Heart left ventricle (tissue), 16 donors: ENCODE data around the gene RELA. TPM values are rescaled to one million over a fixed set of nuclear protein-coding genes. Genes with fewer than 3 reads are reported as not detected.

Source experiments
- ATAC-seq, 4 donors: fragments of 200-7000 bp; cut with Tn5 transposase; one replicate each; pipeline ENCODE4 v1.9.1; 2020 to 2022; ENCODE audit warnings: moderate library complexity in 4 of 4, mild to moderate bottlenecking in 3 of 4, moderate number of reproducible peaks in 1 of 4
- DNase-seq, 5 donors: peaks; one replicate each; pipeline ENCODE4 v3.0.0-alpha.2; 2020
- H3K27ac ChIP-seq, 12 donors: fragments of 200-600 bp; sonication (generic) in 4 of 12; one replicate each; pipeline versions ENCODE4 v1.5.0 to v1.8.0; 2016 to 2022; ENCODE audit warnings: mild to moderate bottlenecking in 2 of 12
- H3K27me3 ChIP-seq, 9 donors: fragments of 200-600 bp; sonication (generic) in 2 of 9; one replicate each; pipeline versions ENCODE4 v1.5.1 to v1.8.0; 2016 to 2022; ENCODE audit warnings: mild to moderate bottlenecking in 3 of 9
- H3K36me3 ChIP-seq, 9 donors: fragments of 200-600 bp; sonication (generic) in 2 of 9; one replicate each; pipeline versions ENCODE4 v1.5.0 to v1.8.0; 2018 to 2022; ENCODE audit warnings: mild to moderate bottlenecking in 2 of 9
- H3K4me1 ChIP-seq, 12 donors: fragments of 200-600 bp; sonication (generic) in 4 of 12; one replicate each; pipeline versions ENCODE4 v1.5.0 to v1.8.0; 2016 to 2022; ENCODE audit warnings: mild to moderate bottlenecking in 3 of 12
- H3K4me3 ChIP-seq, 12 donors: fragments of 200-600 bp; sonication (generic) in 4 of 12; one replicate each; pipeline versions ENCODE4 v1.5.0 to v1.8.0; 2017 to 2022; ENCODE audit warnings: mild to moderate bottlenecking in 9 of 12, moderate library complexity in 4 of 12
- H3K9me3 ChIP-seq, 12 donors: fragments of 200-600 bp; sonication (generic) in 4 of 12; one replicate each; pipeline versions ENCODE4 v1.5.0 to v1.8.0; 2016 to 2022; ENCODE audit warnings: mild to moderate bottlenecking in 1 of 12
- CTCF ChIP-seq, 12 donors: fragments of 200-600 bp; sonication (generic) in 4 of 12; IDR thresholded peaks; one replicate each; pipeline versions ENCODE4 v1.5.0 to v1.8.0; 2018 to 2022; ENCODE audit warnings: antibody characterized with exemption in 12 of 12, mild to moderate bottlenecking in 5 of 12
- POLR2A ChIP-seq, 2 donors: fragments of 450-650 bp; IDR thresholded peaks; one replicate each; pipeline ENCODE4 v1.6.1; 2017; ENCODE audit warnings: antibody characterized with exemption in 2 of 2, mild to moderate bottlenecking in 2 of 2, moderate library complexity in 2 of 2
- WGBS, 4 donors: extraction: QIAGEN DNeasy Blood & Tissue Kit in 2 of 4; methylation state at CpG; one replicate each; pipeline versions ENCODE4 v1.1.5 to v1.1.7; 2013 to 2018; 5-methylcytosine and 5-hydroxymethylcytosine counted together
- intact Hi-C, 10 donors: fragments of 100-400 bp; cut with DNase I; formaldehyde crosslinking; loops; one replicate each; pipeline versions ENCODE4 v1.11.1 to v1.14.2; 2022
- polyA plus RNA-seq, 2 donors: library from polyadenylated mRNA; stranded (reverse); fragments of 200-250 nt; gene quantifications; one replicate each; pipeline ENCODE4 v1.2.3, GENCODE V29; 2013
- total RNA-seq, 9 donors: library from RNA; depleted of rRNA in 2 of 9; stranded (reverse); fragments of >200 nt in 2 of 9; fragmentation: NEBNext Ultra II Directional in 3 of 9; extraction: Animal tissue kit (Norgen Biotek cat#: 25700) in 3 of 9; gene quantifications; one replicate each; pipeline versions ENCODE4 v1.1.0 to v1.2.4, GENCODE V29; 2016 to 2023
- donor health status: ischemic (EF 13 %, LVEDD 7.1; RV severe dilation, severe dysfunction).
- donor health status: healthy with polysubstance abuse.
- donor health status: DM: no; HTN: yes; CAD: no.
- donor health status: DM: no; HTN: no; CAD: no.
- donor health status: ischemic (EF 25% LVEDD 6.9; RV normal size, moderate dysfunction).
- donor health status: ischemic (EF 25% LVEDD 5.7; RV mildly dilated, moderate dysfunction).
- donor health status: healthy.
- donor health status: DM: yes; HTN: yes; CAD: no.
- donor health status: ischemic (EF 35%, LVEDD 5.7; RV mildly dilated, moderate dysfunction).
- donor health status: nonischemic (EF 11% LVEDD 7.7; RV severe dilation, severe dysfunction).
- donor health status: DM: yes; HTN: yes; CAD: no.
- donor health status: PGD.
- donor health status: ischemic (EF 29% LVEDD 5.4; RV normal size, mild dysfunction).
- donor health status: nonischemic (EF 23%, LVEDD 6.1; RV moderate dilation, normal function).

The RELA gene
- total and polyA plus RNA-seq, 11 donors, result 22.2 to 86.4 (median 42.3) TPM

GRCh38 chr11:65654375-65655349 lies 8.1 kb downstream of the RELA start:
- ATAC-seq (no peak), DNase-seq (peak in 2 of 5 donors; percentile 10 to 13)
- Histone ChIP-seq H3K4me1 (peaks cover 8 to 57% (median 40%) of the 10 kb centered on the region in 12 donors), H3K36me3 (peaks cover 0 to 81% (median 75%) of the 10 kb centered on the region in 9 donors), H3K9me3 (no peaks in the 10 kb centered on the region), H3K27me3 (no peaks in the 10 kb centered on the region), H3K4me3 (no peak overlapping the region), H3K27ac (peak overlapping the region in 11 of 12 donors; percentile 92 to 99 (median 96))
- WGBS, 4 donors, result 81 to 88% (median 85%) methylated on average over 11 to 14 of the region's 14 CpGs
- TF ChIP-seq CTCF (IDR thresholded peaks at IDR 0.05), result no peak
- no peak for TF ChIP-seq POLR2A (IDR thresholded peaks at IDR 0.05)
- intact Hi-C loops, result no loop called here

DNA sequence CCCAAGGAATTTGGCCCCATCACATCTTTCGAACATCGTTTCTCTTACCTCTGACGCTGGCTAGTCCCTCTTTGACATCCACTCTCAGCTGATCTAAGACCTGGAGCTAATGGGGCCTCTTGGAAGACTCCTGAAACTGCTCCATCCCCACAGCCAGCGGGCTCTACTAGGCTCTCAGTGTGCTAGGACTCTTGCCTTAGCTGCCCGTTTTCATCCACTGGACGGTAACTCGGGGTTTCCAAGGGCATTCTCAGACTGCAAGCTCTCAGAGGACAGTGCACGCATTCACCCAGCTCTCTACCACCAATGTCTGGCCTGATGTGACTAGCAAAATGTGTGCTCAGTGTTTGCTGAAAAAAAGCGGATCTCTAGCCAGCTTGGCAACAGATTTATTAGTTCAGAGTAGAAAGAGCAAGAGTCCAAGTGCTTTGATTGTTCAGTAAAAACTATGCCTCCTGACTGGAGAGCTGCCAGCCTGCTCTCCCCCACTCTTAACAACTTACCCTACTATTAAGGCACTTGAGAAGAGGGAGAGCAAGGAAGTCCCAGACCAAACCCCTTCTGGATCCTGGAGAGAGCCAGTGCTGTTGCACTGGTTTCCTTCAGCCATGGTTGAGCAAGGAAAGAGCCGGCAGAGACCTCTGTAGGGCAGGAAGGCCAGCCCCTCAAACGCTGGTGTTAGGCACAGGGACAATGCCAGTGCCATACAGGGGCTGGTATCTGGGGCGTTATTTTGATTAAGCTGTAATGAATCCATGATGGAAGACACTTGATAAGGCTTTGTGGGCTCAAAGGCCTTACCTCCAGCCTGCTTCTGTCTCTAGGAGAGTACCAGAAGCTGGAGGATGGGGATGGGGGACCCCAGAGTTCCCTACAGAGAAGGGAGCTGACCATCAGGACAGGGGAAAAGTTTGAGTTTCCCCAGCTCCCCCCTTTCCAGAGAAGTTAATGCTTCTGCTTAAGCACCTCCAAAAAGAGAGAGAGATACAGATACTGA lies 9.2 kb downstream of the RELA start:
- 36 to 51% (median 43%) methylated on average over 12 of the region's 12 CpGs for WGBS, 4 donors
- H3K36me3 ChIP-seq, result peaks cover 0 to 81% (median 75%) of the 10 kb centered on the region in 9 donors
- peak in 1 of 5 donors; percentile 10 for DNase-seq
- H3K27me3 ChIP-seq, result no peaks in the 10 kb centered on the region
- H3K4me3 ChIP-seq, result peak overlapping the region in 11 of 12 donors; percentile 28 to 66 (median 61)
- peak in 1 of 4 donors; percentile 1 for ATAC-seq
- intact Hi-C loops, result loop anchor here in 2 of 10 donors (1.0 to 2.0 kb wide), 3 partner anchors 9 to 39 kb away; partner anchors contain the start of genes MAP3K11 (in 1 of the 2), PCNX3 (in 1 of the 2), RELA (in 1 of the 2) and SIPA1 (in 1 of the 2)
- H3K9me3 ChIP-seq, result no peaks in the 10 kb centered on the region
- TF ChIP-seq POLR2A (IDR thresholded peaks at IDR 0.05) (no peak), CTCF (IDR thresholded peaks at IDR 0.05) (no peak)
- H3K4me1 ChIP-seq, result peaks cover 8 to 65% (median 40%) of the 10 kb centered on the region in 12 donors
- H3K27ac ChIP-seq, result peak overlapping the region; percentile 89 to 99 (median 96)

- WGBS, 4 donors, result 0 to 1% (median 1%) methylated on average over 37 to 68 of the region's 68 CpGs
- intact Hi-C loops, result loop anchor here in 3 of 10 donors (1.0 to 2.0 kb wide), 4 partner anchors 10 to 38 kb away; partner anchors contain the start of genes SIPA1 (in 2 of the 3), MAP3K11 (in 1 of the 3), PCNX3 (in 1 of the 3) and RELA (in 1 of the 3)
- H3K9me3 ChIP-seq, result no peaks in the 10 kb centered on the region
Observed at GRCh38 chr11:65652511-65653228, 10.0 kb downstream of the RELA start.

More at GRCh38 chr11:65652511-65653228, 10.0 kb downstream of the RELA start:
- Histone ChIP-seq H3K27me3 (no peaks in the 10 kb centered on the region), H3K4me3 (peak overlapping the region; percentile 1 to 66 (median 60)), H3K4me1 (peaks cover 8 to 65% (median 40%) of the 10 kb centered on the region in 12 donors), H3K27ac (peak overlapping the region; percentile 89 to 99 (median 96)), H3K36me3 (peaks cover 0 to 81% (median 75%) of the 10 kb centered on the region in 9 donors)
- TF ChIP-seq CTCF (IDR thresholded peaks at IDR 0.05) (peak in 2 of 12 donors; percentile 17 to 22), POLR2A (IDR thresholded peaks at IDR 0.05) (peak in 1 of 2 donors; percentile 72)
- DNase-seq, result peak; percentile 96 to 98 (median 97)
- ATAC-seq, result peak; percentile 82 to 93 (median 90)
